Measurements from ENCODE around the gene POLH. TPM values are rescaled to one million over a fixed set of nuclear protein-coding genes. Genes with fewer than 3 reads are reported as not detected.

Gene POLH
- total RNA-seq, 2 experiments from 2014 or later: 67.3 to 93.5 TPM

GRCh38 chr6:43621078-43621835, 45.3 kb downstream of the POLH start:
- POLR2A ChIA-PET: interaction anchor here (0.6 kb wide), 1 partner anchor 8 kb away, joined by 3 read pairs; the partner anchor contains the start of gene GTPBP2
- Histone ChIP-seq H3K79me2 (ENCODE audit: insufficient read depth, low read depth, low read length) (no peaks in the 10 kb centered on the region), H3K4me3 (ENCODE audit: low read depth, low read length, poor library complexity, severe bottlenecking) (no peak overlapping the region), H3K36me3 (ENCODE audit: insufficient read depth, low read length) (peaks cover 97% of the 10 kb centered on the region), H2AFZ (ENCODE audit: low read length) (no peak overlapping the region), H3K9me3 (ENCODE audit: low read length) (no peaks in the 10 kb centered on the region), H3K4me2 (ENCODE audit: low read length) (no peak overlapping the region), H3K4me1 (ENCODE audit: insufficient read depth, low read length, poor library complexity, severe bottlenecking) (no peaks in the 10 kb centered on the region), H4K20me1 (ENCODE audit: insufficient read depth, low read length) (no peaks in the 10 kb centered on the region), H3K9me2 (ENCODE audit: insufficient read depth, low read length) (no peaks in the 10 kb centered on the region), H3K27ac (ENCODE audit: low read depth, low read length, poor library complexity, severe bottlenecking) (no peak overlapping the region)
- BruUV-seq (replicated peaks): no TSS peak
- intact Hi-C loops (cut with micrococcal nuclease; ENCODE audit: unreplicated experiment): no loop called here
- CTCF ChIA-PET (ENCODE audit: unreplicated experiment): interaction anchor here (0.5 kb wide), 1 partner anchor 25 kb away, joined by 4 read pairs; no protein-coding TSS in a partner anchor
- TF ChIP-seq, protein P1, sequence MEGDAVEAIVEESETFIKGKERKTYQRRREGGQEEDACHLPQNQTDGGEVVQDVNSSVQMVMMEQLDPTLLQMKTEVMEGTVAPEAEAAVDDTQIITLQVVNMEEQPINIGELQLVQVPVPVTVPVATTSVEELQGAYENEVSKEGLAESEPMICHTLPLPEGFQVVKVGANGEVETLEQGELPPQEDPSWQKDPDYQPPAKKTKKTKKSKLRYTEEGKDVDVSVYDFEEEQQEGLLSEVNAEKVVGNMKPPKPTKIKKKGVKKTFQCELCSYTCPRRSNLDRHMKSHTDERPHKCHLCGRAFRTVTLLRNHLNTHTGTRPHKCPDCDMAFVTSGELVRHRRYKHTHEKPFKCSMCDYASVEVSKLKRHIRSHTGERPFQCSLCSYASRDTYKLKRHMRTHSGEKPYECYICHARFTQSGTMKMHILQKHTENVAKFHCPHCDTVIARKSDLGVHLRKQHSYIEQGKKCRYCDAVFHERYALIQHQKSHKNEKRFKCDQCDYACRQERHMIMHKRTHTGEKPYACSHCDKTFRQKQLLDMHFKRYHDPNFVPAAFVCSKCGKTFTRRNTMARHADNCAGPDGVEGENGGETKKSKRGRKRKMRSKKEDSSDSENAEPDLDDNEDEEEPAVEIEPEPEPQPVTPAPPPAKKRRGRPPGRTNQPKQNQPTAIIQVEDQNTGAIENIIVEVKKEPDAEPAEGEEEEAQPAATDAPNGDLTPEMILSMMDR (conservative IDR thresholded peaks at IDR 0.05; ENCODE audit: low read length): no peak
- TF ChIP-seq EZH2phosphoT487 (IDR thresholded peaks at IDR 0.05; ENCODE audit: borderline replicate concordance, low read depth, low read length): no peak
- no peak for DNase-seq (ENCODE audit: low spot score)

GRCh38 chr6:43621836-43622180, 45.8 kb downstream of the POLH start:
- TF ChIP-seq, protein P1 (conservative IDR thresholded peaks at IDR 0.05; ENCODE audit: low read length): no peak
- no peak for TF ChIP-seq EZH2phosphoT487 (IDR thresholded peaks at IDR 0.05; ENCODE audit: borderline replicate concordance, low read depth, low read length)
- no peak overlapping the region for H2AFZ ChIP-seq (ENCODE audit: low read length)
- no peaks in the 10 kb centered on the region for H3K9me3 ChIP-seq (ENCODE audit: low read length)
- no peak for DNase-seq (ENCODE audit: low spot score)
- no peak overlapping the region for H3K4me3 ChIP-seq (ENCODE audit: low read depth, low read length, poor library complexity, severe bottlenecking)
- no peaks in the 10 kb centered on the region for H4K20me1 ChIP-seq (ENCODE audit: insufficient read depth, low read length)
- peaks cover 1% of the 10 kb centered on the region for H3K4me1 ChIP-seq (ENCODE audit: insufficient read depth, low read length, poor library complexity, severe bottlenecking)
- H3K9me2 ChIP-seq (ENCODE audit: insufficient read depth, low read length): no peaks in the 10 kb centered on the region
- H3K36me3 ChIP-seq (ENCODE audit: insufficient read depth, low read length): peaks cover 94% of the 10 kb centered on the region
- ChIA-PET CTCF (ENCODE audit: unreplicated experiment) (no interaction called here), POLR2A (no interaction called here)
- no peak overlapping the region for H3K27ac ChIP-seq (ENCODE audit: low read depth, low read length, poor library complexity, severe bottlenecking)
- H3K4me2 ChIP-seq (ENCODE audit: low read length): no peak overlapping the region
- no TSS peak for BruUV-seq (replicated peaks)
- intact Hi-C loops (cut with micrococcal nuclease; ENCODE audit: unreplicated experiment): no loop called here
- H3K79me2 ChIP-seq (ENCODE audit: insufficient read depth, low read depth, low read length): 0 out of 2 replicates have a peak, but pooled peaks cover under 1% of the 10 kb centered on the region

DNA sequence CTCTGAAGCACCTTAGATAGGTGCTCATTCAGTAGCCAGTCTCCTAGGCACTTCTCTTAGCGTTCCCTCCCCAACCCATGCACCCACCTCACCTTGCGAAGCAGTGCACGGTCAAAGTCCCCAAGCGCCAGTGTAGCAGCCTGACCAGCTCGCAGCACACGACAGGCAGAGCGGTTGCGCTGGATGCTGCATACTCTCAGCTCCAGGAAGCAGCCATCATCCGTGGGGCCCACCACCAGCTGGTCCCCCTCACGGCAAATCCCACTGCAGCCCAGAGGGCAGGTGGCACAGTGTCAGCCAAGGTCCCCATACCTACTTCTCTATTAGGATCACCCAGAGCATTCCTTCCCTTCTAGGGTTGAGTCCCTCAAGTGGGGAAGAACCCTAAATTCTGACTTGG, 46.6 kb downstream of the POLH start:
- no TSS peak for BruUV-seq (replicated peaks)
- POLR2A ChIA-PET: interaction anchor here (1.3 kb wide), 1 partner anchor 9 kb away, joined by 6 read pairs; no protein-coding TSS in a partner anchor
- TF ChIP-seq, protein P1 (conservative IDR thresholded peaks at IDR 0.05; ENCODE audit: low read length): no peak
- no peak for TF ChIP-seq EZH2phosphoT487 (IDR thresholded peaks at IDR 0.05; ENCODE audit: borderline replicate concordance, low read depth, low read length)

More for the DNA sequence above, 46.6 kb downstream of the POLH start:
- H3K79me2 ChIP-seq (ENCODE audit: insufficient read depth, low read depth, low read length): peaks cover 7% of the 10 kb centered on the region; the same call in 1 of the 2 replicates
- no peak overlapping the region for H3K27ac ChIP-seq (ENCODE audit: low read depth, low read length, poor library complexity, severe bottlenecking)
- no peak overlapping the region for H3K4me2 ChIP-seq (ENCODE audit: low read length)
- peaks cover 94% of the 10 kb centered on the region for H3K36me3 ChIP-seq (ENCODE audit: insufficient read depth, low read length)
- H4K20me1 ChIP-seq (ENCODE audit: insufficient read depth, low read length): no peaks in the 10 kb centered on the region
- H3K4me1 ChIP-seq (ENCODE audit: insufficient read depth, low read length, poor library complexity, severe bottlenecking): peaks cover 8% of the 10 kb centered on the region
- no peak overlapping the region for H3K4me3 ChIP-seq (ENCODE audit: low read depth, low read length, poor library complexity, severe bottlenecking)
- no peak for DNase-seq (ENCODE audit: low spot score)
- H3K9me2 ChIP-seq (ENCODE audit: insufficient read depth, low read length): no peaks in the 10 kb centered on the region
- no peak overlapping the region for H2AFZ ChIP-seq (ENCODE audit: low read length)
- CTCF ChIA-PET (ENCODE audit: unreplicated experiment): no interaction called here
- H3K9me3 ChIP-seq (ENCODE audit: low read length): no peaks in the 10 kb centered on the region
- intact Hi-C loops (cut with micrococcal nuclease; ENCODE audit: unreplicated experiment): no loop called here

Measured in OCI-LY7 (cell line).